Ishikawa (cell line): Measurements from ENCODE around the gene RAPSN.

Experiments used
- CEBPB ChIP-seq: IDR thresholded peaks from 2 replicates; pipeline ENCODE4 v1.6.1; 2012
- FOXM1 ChIP-seq: IDR thresholded peaks from 2 replicates; pipeline ENCODE4 v1.6.1; 2012; ENCODE audit warnings: low read depth, borderline replicate concordance
- NFIC ChIP-seq: IDR thresholded peaks from 2 replicates; pipeline ENCODE4 v1.6.1; 2012
- REST ChIP-seq: IDR thresholded peaks from 2 replicates; pipeline ENCODE4 v1.6.1; 2012; ENCODE audit warnings: low read depth, mild to moderate bottlenecking

GRCh38 chr11:47398011-47398410 lies 50.9 kb downstream of the RAPSN start:
- TF ChIP-seq FOXM1 (no peak), REST (no peak), CEBPB (no peak), NFIC (no peak)
